Measurements from ENCODE around the gene PADI2. TPM values are rescaled to one million over a fixed set of nuclear protein-coding genes. Genes with fewer than 3 reads are reported as not detected.

The PADI2 gene
- total and polyA plus RNA-seq, 2 of the 8 experiments (the other 6 are each of a cell fraction or from before 2014, with no cell fraction given) = 1.6 to 7.5 TPM

- no peaks in the 10 kb centered on the region for H3K79me1 ChIP-seq (ENCODE audit: low read depth, low read length)
- no peak overlapping the region for H3K9ac ChIP-seq (replicated peaks in 1 of 4; ENCODE audit: extremely low read depth in 1 of 4, low read depth in 3 of 4, low read length in 3 of 4)
- H4K5ac ChIP-seq (ENCODE audit: insufficient read length, low read depth, low read length) = no peak overlapping the region
- FAIRE-seq (no peak), DNase-seq (ENCODE audit: low read depth in 1 of 2, low spot score in 2 of 2) (no peak)
- no peaks in the 10 kb centered on the region for H3K36me3 ChIP-seq (ENCODE audit: control insufficient read depth in 2 of 4, insufficient read depth in 4 of 4, low read length in 3 of 4)
- no peak overlapping the region for H2BK15ac ChIP-seq (ENCODE audit: low read length)
- H3K4me2 ChIP-seq (ENCODE audit: insufficient read depth in 1 of 2, low read depth in 2 of 2, low read length in 2 of 2) = no peak overlapping the region
- H3K23ac ChIP-seq (ENCODE audit: insufficient read length) = no peak overlapping the region
- peaks cover 0 to 4% (median 0%) of the 10 kb centered on the region in 4 experiments; a peak in 1 of 7 replicates for H3K4me1 ChIP-seq (replicated peaks in 1 of 4; ENCODE audit: control insufficient read depth in 3 of 4, insufficient read depth in 4 of 4, low read length in 3 of 4)
- H3K27ac ChIP-seq (ENCODE audit: low read depth, low read length) = no peak overlapping the region
- no peaks in the 10 kb centered on the region for H3K79me2 ChIP-seq (ENCODE audit: control insufficient read depth in 1 of 2, insufficient read depth in 2 of 2, low read length in 2 of 2)
- 88% methylated on average over 6 of the region's 6 CpGs; no CpG with 5 or more reads in 1 of the 2 experiments for WGBS, 2 experiments (ENCODE audit: extremely low coverage in 1 of 2, insufficient coverage in 1 of 2, insufficient read length in 1 of 2, insufficient replicate concordance in 2 of 2, low coverage in 1 of 2, low lambda C conversion rate in 2 of 2, missing lambda C conversion rate in 1 of 2)
- POLR2A ChIA-PET (ENCODE audit: partially characterized antibody) = interaction anchor here (1.2 kb wide), 1 partner anchor 13 kb away, joined by 3 read pairs; no protein-coding TSS in a partner anchor
- no peak overlapping the region for H2BK120ac ChIP-seq (replicated peaks; ENCODE audit: low read depth, low read length)
- no peaks in the 10 kb centered on the region; the same call in 1 of the 2 replicates for H3K23me2 ChIP-seq (ENCODE audit: low read depth, low read length)
- no peak overlapping the region; the same call in 1 of the 2 replicates for H2BK12ac ChIP-seq (ENCODE audit: low read depth, low read length)
- no peak overlapping the region for H2BK20ac ChIP-seq (ENCODE audit: low read length)
- H4K20me1 ChIP-seq (replicated peaks in 1 of 2; ENCODE audit: control insufficient read depth in 1 of 2, insufficient read depth in 2 of 2, low read length in 2 of 2) = peaks cover 0 to 5% of the 10 kb centered on the region in 2 experiments
- H3K14ac ChIP-seq (ENCODE audit: insufficient read length) = no peak overlapping the region
- H3K18ac ChIP-seq (ENCODE audit: extremely low read depth, low read length) = no peak overlapping the region
- no peak overlapping the region for H3K4me3 ChIP-seq (ENCODE audit: extremely low read depth in 1 of 4, insufficient read depth in 2 of 4, low read depth in 3 of 4, low read length in 4 of 4)
- no peak overlapping the region for H4K8ac ChIP-seq (ENCODE audit: extremely low read depth, insufficient read depth, low read length)
- H3K4ac ChIP-seq (replicated peaks; ENCODE audit: insufficient read length, low read depth, low read length) = no peak overlapping the region
- no peak overlapping the region for H3K56ac ChIP-seq (replicated peaks; ENCODE audit: insufficient read length, low read depth, low read length)
- CTCF ChIA-PET (ENCODE audit: partially characterized antibody) = interaction anchor here (0.7 to 2.6 kb wide), 11 partner anchors 9 to 396 kb away, joined by 3 to 13 read pairs (median 3); partner anchors contain the start of gene CROCC
- H3K9me3 ChIP-seq (ENCODE audit: insufficient read depth in 2 of 2, low read depth in 1 of 2, low read length in 1 of 2) = no peaks in the 10 kb centered on the region
- peaks cover 0 to 7% (median 4%) of the 10 kb centered on the region in 4 experiments; a peak in 4 of 7 replicates for H3K27me3 ChIP-seq (replicated peaks in 1 of 4; ENCODE audit: control insufficient read depth in 3 of 4, extremely low read depth in 1 of 4, insufficient read depth in 3 of 4, low read length in 3 of 4)
- H2BK5ac ChIP-seq (ENCODE audit: low read depth, low read length) = no peak overlapping the region
- no peak overlapping the region for H2AK5ac ChIP-seq (ENCODE audit: low read depth, low read length)
- no peak overlapping the region for H2AFZ ChIP-seq (ENCODE audit: low read length)
- no peak overlapping the region for H4K91ac ChIP-seq (replicated peaks; ENCODE audit: insufficient read length, low read length)
- TF ChIP-seq RFX5 (IDR thresholded peaks at IDR 0.05; ENCODE audit: borderline replicate concordance, low read depth, low read length) (no peak), FOSL1 (IDR thresholded peaks at IDR 0.05; ENCODE audit: insufficient read depth, low read depth, low read length) (no peak), CEBPB (IDR thresholded peaks at IDR 0.05; ENCODE audit: low read depth, low read length) (no peak), USF2 (IDR thresholded peaks at IDR 0.05; ENCODE audit: low read length) (no peak), E2F6 (IDR thresholded peaks at IDR 0.05) (no peak), EP300 (IDR thresholded peaks at IDR 0.05; ENCODE audit: borderline replicate concordance in 1 of 2, low read depth in 2 of 2, low read length in 2 of 2) (no peak), EGR1 (IDR thresholded peaks at IDR 0.05; ENCODE audit: borderline replicate concordance, low read depth, low read length) (no peak), CBX8 (IDR thresholded peaks at IDR 0.05; ENCODE audit: borderline replicate concordance, low read depth, low read length) (no peak), SP4 (IDR thresholded peaks at IDR 0.05; ENCODE audit: low read length) (no peak), POLR2AphosphoS5 (IDR thresholded peaks at IDR 0.05; ENCODE audit: low read depth, low read length) (no peak), BCL11A (IDR thresholded peaks at IDR 0.05; ENCODE audit: low read depth in 2 of 2, low read length in 2 of 2) (no peak), MAX (IDR thresholded peaks at IDR 0.05) (no peak)
Observed at GRCh38 chr1:17112076-17112475, 7.2 kb downstream of the PADI2 start.
